ENCODE data around the gene MPDU1. TPM values are rescaled to one million over a fixed set of nuclear protein-coding genes. Genes with fewer than 3 reads are reported as not detected.

The MPDU1 gene
- total and polyA plus RNA-seq, 2 of the 13 experiments (the other 11 are each of a cell fraction or from before 2014, with no cell fraction given) = 112 to 167 TPM

DNA sequence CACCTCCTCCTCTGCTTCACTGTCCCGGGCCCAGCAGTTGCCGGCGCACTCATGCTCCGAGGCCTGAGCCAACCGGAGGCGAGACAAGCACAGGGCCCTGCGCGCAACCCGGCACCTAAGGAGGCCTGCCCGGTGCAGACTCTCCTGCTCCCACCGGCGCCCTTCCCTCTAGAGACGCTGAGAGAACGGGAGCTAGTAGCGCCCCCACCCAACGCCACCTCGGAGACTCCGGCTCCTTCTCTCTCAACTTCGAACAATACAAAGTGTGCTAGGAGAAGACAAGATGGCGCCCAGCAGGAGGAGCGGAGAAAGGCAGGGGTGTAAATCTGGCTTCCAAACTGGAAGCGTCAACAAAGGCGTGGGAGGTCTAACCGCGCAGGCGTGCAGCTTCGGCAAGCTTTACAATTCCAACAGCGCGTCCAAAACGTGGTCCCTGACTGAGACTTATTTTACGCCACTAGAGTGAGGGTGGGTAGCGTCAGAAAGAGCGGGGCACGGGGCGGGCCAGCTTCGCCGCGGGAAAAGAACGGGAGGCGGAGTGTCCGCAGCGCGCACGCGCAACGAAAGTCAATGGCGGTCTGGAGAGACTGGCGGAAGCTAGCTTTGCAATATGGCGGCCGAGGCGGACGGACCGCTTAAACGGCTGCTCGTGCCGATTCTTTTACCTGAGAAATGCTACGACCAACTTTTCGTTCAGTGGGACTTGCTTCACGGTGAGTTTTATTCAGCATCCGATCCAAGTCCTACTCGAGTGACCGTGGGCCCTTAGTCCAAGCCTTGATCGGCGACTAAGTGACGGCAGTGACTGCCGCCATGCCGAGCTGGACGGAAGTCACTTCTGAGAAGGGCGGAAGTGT is at the start of gene MPDU1 (continued):
- no peak for TF ChIP-seq HNF1A (IDR thresholded peaks at IDR 0.05; ENCODE audit: low read depth)
- TF ChIP-seq HNF1A (CRISPR knock-in tag; IDR thresholded peaks at IDR 0.05; ENCODE audit: borderline replicate concordance) = no peak
- TF ChIP-seq ASH2L (IDR thresholded peaks at IDR 0.05; ENCODE audit: insufficient read length, low read depth, low read length) = peak; percentile 87
- TF ChIP-seq LBX2 (CRISPR knock-in tag; IDR thresholded peaks at IDR 0.05; ENCODE audit: borderline replicate concordance) = no peak
- TF ChIP-seq NR3C1 (CRISPR knock-in tag; IDR thresholded peaks at IDR 0.05) = no peak
- peak; percentile 66; the same call in 1 of the 2 replicates for TF ChIP-seq NR2C2 (CRISPR knock-in tag; IDR thresholded peaks at IDR 0.05; ENCODE audit: borderline replicate concordance)
- TF ChIP-seq HNRNPLL (IDR thresholded peaks at IDR 0.05; ENCODE audit: low read depth, low read length, poor library complexity, severe bottlenecking) = peak; percentile 83
- TF ChIP-seq HIVEP1 (CRISPR knock-in tag; IDR thresholded peaks at IDR 0.05) = no peak; the same call in 1 of the 2 replicates
- TF ChIP-seq DZIP1 (CRISPR knock-in tag; IDR thresholded peaks at IDR 0.05) = no peak
- TF ChIP-seq, protein P1, sequence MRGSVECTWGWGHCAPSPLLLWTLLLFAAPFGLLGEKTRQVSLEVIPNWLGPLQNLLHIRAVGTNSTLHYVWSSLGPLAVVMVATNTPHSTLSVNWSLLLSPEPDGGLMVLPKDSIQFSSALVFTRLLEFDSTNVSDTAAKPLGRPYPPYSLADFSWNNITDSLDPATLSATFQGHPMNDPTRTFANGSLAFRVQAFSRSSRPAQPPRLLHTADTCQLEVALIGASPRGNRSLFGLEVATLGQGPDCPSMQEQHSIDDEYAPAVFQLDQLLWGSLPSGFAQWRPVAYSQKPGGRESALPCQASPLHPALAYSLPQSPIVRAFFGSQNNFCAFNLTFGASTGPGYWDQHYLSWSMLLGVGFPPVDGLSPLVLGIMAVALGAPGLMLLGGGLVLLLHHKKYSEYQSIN (CRISPR knock-in tag; IDR thresholded peaks at IDR 0.05; ENCODE audit: borderline replicate concordance) = no peak
- TF ChIP-seq ARNTL (CRISPR knock-in tag; IDR thresholded peaks at IDR 0.05) = peak; percentile 44; the same call in 1 of the 2 replicates
- TF ChIP-seq PAX8 (CRISPR knock-in tag; IDR thresholded peaks at IDR 0.05; ENCODE audit: borderline replicate concordance) = no peak
- TF ChIP-seq CREBL2 (CRISPR knock-in tag; IDR thresholded peaks at IDR 0.05; ENCODE audit: borderline replicate concordance) = peak; percentile 67; the same call in 1 of the 2 replicates
- TF ChIP-seq ZNF34 (CRISPR knock-in tag; IDR thresholded peaks at IDR 0.05; ENCODE audit: borderline replicate concordance) = no peak
- no peak for TF ChIP-seq ZNF333 (CRISPR knock-in tag; IDR thresholded peaks at IDR 0.05; ENCODE audit: borderline replicate concordance)
- TF ChIP-seq FOXM1 (CRISPR knock-in tag; IDR thresholded peaks at IDR 0.05) = no peak
- no peak for TF ChIP-seq ZNF549 (CRISPR knock-in tag; IDR thresholded peaks at IDR 0.05)
- no peak; the same call in 1 of the 2 replicates for TF ChIP-seq ZNF232 (CRISPR knock-in tag; IDR thresholded peaks at IDR 0.05; ENCODE audit: borderline replicate concordance)
- no peak for TF ChIP-seq PLRG1 (conservative IDR thresholded peaks at IDR 0.05)
- TF ChIP-seq ISX (CRISPR knock-in tag; conservative IDR thresholded peaks at IDR 0.05) = peak; percentile 77; the same call in 1 of the 2 replicates

Measured in HepG2 (cell line).